Measurements from ENCODE around the gene SPAG16.

SPAG16 gene

DNA sequence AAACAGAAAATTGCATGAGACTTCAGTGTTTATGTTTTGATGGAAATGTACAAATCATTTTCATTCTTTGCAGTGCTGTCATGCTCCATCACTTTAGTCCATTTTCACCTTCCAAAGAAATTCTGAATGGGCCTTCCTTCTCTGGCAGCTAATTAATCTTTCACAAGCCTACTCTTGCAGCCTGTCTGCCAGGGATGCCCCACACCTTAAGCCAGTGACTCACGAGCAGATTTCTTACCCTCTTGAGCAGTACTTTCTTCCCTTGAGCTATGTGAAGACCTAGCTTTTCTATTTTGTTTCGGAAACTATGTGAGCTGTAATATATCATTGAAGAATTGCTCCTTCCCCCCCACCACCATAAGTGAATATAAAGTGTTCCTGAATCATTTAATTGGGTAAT is 722.3 kb downstream of the SPAG16 start:
- TF ChIP-seq, protein P1, sequence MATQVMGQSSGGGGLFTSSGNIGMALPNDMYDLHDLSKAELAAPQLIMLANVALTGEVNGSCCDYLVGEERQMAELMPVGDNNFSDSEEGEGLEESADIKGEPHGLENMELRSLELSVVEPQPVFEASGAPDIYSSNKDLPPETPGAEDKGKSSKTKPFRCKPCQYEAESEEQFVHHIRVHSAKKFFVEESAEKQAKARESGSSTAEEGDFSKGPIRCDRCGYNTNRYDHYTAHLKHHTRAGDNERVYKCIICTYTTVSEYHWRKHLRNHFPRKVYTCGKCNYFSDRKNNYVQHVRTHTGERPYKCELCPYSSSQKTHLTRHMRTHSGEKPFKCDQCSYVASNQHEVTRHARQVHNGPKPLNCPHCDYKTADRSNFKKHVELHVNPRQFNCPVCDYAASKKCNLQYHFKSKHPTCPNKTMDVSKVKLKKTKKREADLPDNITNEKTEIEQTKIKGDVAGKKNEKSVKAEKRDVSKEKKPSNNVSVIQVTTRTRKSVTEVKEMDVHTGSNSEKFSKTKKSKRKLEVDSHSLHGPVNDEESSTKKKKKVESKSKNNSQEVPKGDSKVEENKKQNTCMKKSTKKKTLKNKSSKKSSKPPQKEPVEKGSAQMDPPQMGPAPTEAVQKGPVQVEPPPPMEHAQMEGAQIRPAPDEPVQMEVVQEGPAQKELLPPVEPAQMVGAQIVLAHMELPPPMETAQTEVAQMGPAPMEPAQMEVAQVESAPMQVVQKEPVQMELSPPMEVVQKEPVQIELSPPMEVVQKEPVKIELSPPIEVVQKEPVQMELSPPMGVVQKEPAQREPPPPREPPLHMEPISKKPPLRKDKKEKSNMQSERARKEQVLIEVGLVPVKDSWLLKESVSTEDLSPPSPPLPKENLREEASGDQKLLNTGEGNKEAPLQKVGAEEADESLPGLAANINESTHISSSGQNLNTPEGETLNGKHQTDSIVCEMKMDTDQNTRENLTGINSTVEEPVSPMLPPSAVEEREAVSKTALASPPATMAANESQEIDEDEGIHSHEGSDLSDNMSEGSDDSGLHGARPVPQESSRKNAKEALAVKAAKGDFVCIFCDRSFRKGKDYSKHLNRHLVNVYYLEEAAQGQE (IDR thresholded peaks at IDR 0.05; ENCODE audit: insufficient read depth in 1 of 2, low read depth in 2 of 2, low read length in 2 of 2), result no peak
- TF ChIP-seq POLR2AphosphoS5 (IDR thresholded peaks at IDR 0.05; ENCODE audit: low read depth, low read length) (no peak), FOXP2 (optimal IDR thresholded peaks at IDR 0.05; ENCODE audit: borderline replicate concordance, extremely low read depth, extremely low read length, insufficient read depth) (no peak), SIN3A (IDR thresholded peaks at IDR 0.05; ENCODE audit: borderline replicate concordance, insufficient read depth, low read length) (no peak), TAF1 (IDR thresholded peaks at IDR 0.05; ENCODE audit: borderline replicate concordance, insufficient read depth, low read length) (no peak)

DNA sequence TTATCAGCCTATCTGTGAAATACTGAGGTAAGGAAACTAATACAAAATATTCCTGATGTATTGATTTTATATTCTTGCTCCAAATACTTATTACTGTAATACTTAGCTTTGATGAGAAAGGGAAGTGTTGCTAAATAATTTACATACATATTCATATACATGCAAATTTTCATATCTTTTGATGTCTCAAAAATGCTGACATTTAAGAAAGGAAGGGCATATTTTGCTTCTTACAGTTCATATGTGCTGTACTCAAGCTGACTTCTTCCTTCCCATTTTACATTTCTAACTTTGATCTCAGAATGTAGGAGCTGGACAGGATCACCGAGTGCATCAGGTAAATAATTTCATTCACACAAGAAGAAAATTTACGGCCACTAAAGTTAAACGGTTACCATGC is 727.4 kb downstream of the SPAG16 start:
- TF ChIP-seq, protein P1 (IDR thresholded peaks at IDR 0.05; ENCODE audit: insufficient read depth in 1 of 2, low read depth in 2 of 2, low read length in 2 of 2), result no peak
- TF ChIP-seq POLR2AphosphoS5 (IDR thresholded peaks at IDR 0.05; ENCODE audit: low read depth, low read length) (no peak), SIN3A (IDR thresholded peaks at IDR 0.05; ENCODE audit: borderline replicate concordance, insufficient read depth, low read length) (no peak), FOXP2 (optimal IDR thresholded peaks at IDR 0.05; ENCODE audit: borderline replicate concordance, extremely low read depth, extremely low read length, insufficient read depth) (no peak)

DNA sequence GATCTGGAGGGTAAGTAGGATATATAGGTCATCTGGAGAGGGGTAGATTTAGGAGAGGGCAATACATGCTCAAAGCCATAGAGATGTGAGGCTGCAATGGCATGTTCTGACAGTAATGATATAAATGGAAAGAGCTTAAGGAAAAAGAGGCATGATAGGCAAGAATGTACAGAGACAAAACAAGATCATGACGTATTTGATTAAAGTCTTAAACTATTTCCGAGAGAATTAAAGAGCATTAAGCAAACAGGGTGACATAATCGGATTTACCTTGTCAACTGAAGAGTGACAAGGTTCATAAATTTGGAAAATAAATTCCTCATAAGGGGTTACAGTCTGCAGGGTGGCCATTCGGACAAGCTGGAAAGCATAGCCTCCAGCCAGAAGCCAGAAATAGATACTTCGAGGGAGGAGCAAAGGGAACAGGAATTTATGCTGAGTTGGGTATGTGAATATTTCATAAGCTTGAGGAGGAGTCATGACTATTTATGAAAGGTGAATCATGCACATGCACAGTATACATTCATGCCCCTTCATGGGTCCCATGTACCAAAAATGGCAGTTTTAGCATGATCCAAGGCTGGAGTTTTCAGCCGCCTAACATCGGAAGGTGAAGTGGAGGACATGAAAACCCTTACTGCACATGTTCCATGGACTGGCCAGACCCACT is 730.4 kb downstream of the SPAG16 start:
- no peak for TF ChIP-seq TAF1 (IDR thresholded peaks at IDR 0.05; ENCODE audit: borderline replicate concordance, insufficient read depth, low read length)
- no peak for TF ChIP-seq POLR2AphosphoS5 (IDR thresholded peaks at IDR 0.05; ENCODE audit: low read depth, low read length)
- TF ChIP-seq FOXP2 (optimal IDR thresholded peaks at IDR 0.05; ENCODE audit: borderline replicate concordance, extremely low read depth, extremely low read length, insufficient read depth), result no peak
- TF ChIP-seq, protein P1 (IDR thresholded peaks at IDR 0.05; ENCODE audit: insufficient read depth in 1 of 2, low read depth in 2 of 2, low read length in 2 of 2), result no peak
- TF ChIP-seq SIN3A (IDR thresholded peaks at IDR 0.05; ENCODE audit: borderline replicate concordance, insufficient read depth, low read length), result no peak

DNA sequence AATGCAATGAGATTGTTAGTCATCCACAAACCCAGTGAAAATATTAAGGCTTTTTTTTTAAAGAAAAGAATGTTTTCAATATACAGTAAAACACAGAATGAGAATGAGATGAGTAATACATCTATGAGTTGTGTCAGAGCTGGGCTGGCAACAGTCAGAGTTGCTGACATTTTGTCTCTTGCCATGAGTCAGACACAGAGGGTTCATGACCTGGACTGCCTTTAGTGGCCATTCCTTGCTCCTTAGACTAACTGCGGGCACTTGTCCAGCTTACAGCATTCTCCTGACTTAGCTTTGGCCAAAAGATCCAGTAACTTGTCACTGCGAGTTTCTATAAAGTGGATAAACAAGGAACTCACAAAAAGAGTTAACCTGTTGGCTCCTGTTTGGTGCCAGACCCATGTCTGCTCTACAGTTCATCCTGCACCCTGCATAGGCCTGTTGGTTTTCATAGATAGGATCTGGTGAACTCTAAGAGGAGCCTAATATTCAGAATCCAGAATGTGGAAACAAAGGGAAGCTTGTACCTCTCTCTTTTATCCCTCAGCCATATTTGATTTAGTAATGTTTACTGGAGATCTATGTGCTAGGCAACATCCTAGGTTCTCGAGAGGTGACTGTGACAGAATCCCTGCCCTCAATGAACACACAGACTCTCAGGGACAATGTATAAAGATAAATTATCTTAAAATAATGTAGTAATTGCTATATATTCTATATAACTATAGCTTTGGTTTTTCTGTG is 735.1 kb downstream of the SPAG16 start:
- TF ChIP-seq, protein P1 (IDR thresholded peaks at IDR 0.05; ENCODE audit: insufficient read depth in 1 of 2, low read depth in 2 of 2, low read length in 2 of 2), result no peak
- TF ChIP-seq POLR2AphosphoS5 (IDR thresholded peaks at IDR 0.05; ENCODE audit: low read depth, low read length) (no peak), TAF1 (IDR thresholded peaks at IDR 0.05; ENCODE audit: borderline replicate concordance, insufficient read depth, low read length) (no peak), FOXP2 (optimal IDR thresholded peaks at IDR 0.05; ENCODE audit: borderline replicate concordance, extremely low read depth, extremely low read length, insufficient read depth) (no peak), SIN3A (IDR thresholded peaks at IDR 0.05; ENCODE audit: borderline replicate concordance, insufficient read depth, low read length) (no peak)
